ENCODE measurements around the gene TNIP3. TPM values are rescaled to one million over a fixed set of nuclear protein-coding genes. Genes with fewer than 3 reads are reported as not detected.

Gene TNIP3
- total RNA-seq, 1 donor from 2014 or later, result 3.4 TPM

- intact Hi-C loops (cut with micrococcal nuclease), result no loop called here
These were observed 23.2 kb downstream of the TNIP3 start for GRCh38 chr4:121140716-121141460.

- intact Hi-C loops (cut with micrococcal nuclease), result no loop called here
These were observed 24.4 kb downstream of the TNIP3 start for GRCh38 chr4:121139533-121140222.

- intact Hi-C loops (cut with micrococcal nuclease), result loop anchor here (1.0 kb wide), 2 partner anchors 12 to 16 kb away; no protein-coding TSS in a partner anchor
These were observed 25.9 kb downstream of the TNIP3 start for GRCh38 chr4:121138039-121138825.

GRCh38 chr4:121130326-121130660 is 33.8 kb downstream of the TNIP3 start:
- intact Hi-C loops (cut with micrococcal nuclease), result no loop called here

- intact Hi-C loops (cut with micrococcal nuclease), result no loop called here
These were observed 34.4 kb downstream of the TNIP3 start for GRCh38 chr4:121129606-121130325.

- intact Hi-C loops (cut with micrococcal nuclease), result no loop called here
These were observed 37.0 kb downstream of the TNIP3 start for GRCh38 chr4:121127100-121127499.

GRCh38 chr4:121126449-121127006 is 37.6 kb downstream of the TNIP3 start:
- intact Hi-C loops (cut with micrococcal nuclease), result loop anchor here (1.0 kb wide), 1 partner anchor 12 kb away; no protein-coding TSS in a partner anchor

- intact Hi-C loops (cut with micrococcal nuclease), result no loop called here
These were observed 38.6 kb downstream of the TNIP3 start for GRCh38 chr4:121125498-121125885.

GRCh38 chr4:121122661-121123060 is 41.5 kb downstream of the TNIP3 start:
- intact Hi-C loops (cut with micrococcal nuclease), result no loop called here

- intact Hi-C loops (cut with micrococcal nuclease), result no loop called here
These were observed 44.4 kb downstream of the TNIP3 start for GRCh38 chr4:121119715-121120114.

GRCh38 chr4:121118344-121118743 is 45.8 kb downstream of the TNIP3 start:
- intact Hi-C loops (cut with micrococcal nuclease), result no loop called here

GRCh38 chr4:121114756-121115155 is 49.4 kb downstream of the TNIP3 start:
- intact Hi-C loops (cut with micrococcal nuclease), result loop anchor here (1.0 to 5.0 kb wide), 3 partner anchors 40 to 397 kb away; partner anchors contain the start of gene NDNF

GRCh38 chr4:121112530-121112929 is 51.6 kb downstream of the TNIP3 start:
- intact Hi-C loops (cut with micrococcal nuclease), result loop anchor here (1.0 to 5.0 kb wide), 4 partner anchors 144 to 956 kb away; no protein-coding TSS in a partner anchor

- intact Hi-C loops (cut with micrococcal nuclease), result no loop called here
These were observed 55.6 kb downstream of the TNIP3 start for GRCh38 chr4:121108557-121108956.

- intact Hi-C loops (cut with micrococcal nuclease), result no loop called here
These were observed 56.6 kb downstream of the TNIP3 start for GRCh38 chr4:121107507-121107906.

- intact Hi-C loops (cut with micrococcal nuclease), result no loop called here
These were observed 63.9 kb downstream of the TNIP3 start for GRCh38 chr4:121100093-121100775.

GRCh38 chr4:121098266-121098665 is 65.9 kb downstream of the TNIP3 start:
- intact Hi-C loops (cut with micrococcal nuclease), result loop anchor here (5.0 kb wide), 1 partner anchor 209 kb away; no protein-coding TSS in a partner anchor

- intact Hi-C loops (cut with micrococcal nuclease), result loop anchor here (1.0 to 5.0 kb wide), 5 partner anchors 94 to 1025 kb away; no protein-coding TSS in a partner anchor
These were observed 67.5 kb downstream of the TNIP3 start for GRCh38 chr4:121096629-121097028.

- intact Hi-C loops (cut with micrococcal nuclease), result loop anchor here (1.0 to 5.0 kb wide), 5 partner anchors 95 to 1025 kb away; no protein-coding TSS in a partner anchor
These were observed 67.9 kb downstream of the TNIP3 start for GRCh38 chr4:121096191-121096590.

Measured in T-helper 1 cell treated with Interleukin-12 subunit alpha and Interleukin-12 subunit beta and Interleukin-4 antibody, amounts not matched to agents 30 ng/mL and 1 ng/mL, for 36 hours (primary cell).